Glomerular visceral epithelial cell (primary cell): Measurements from ENCODE around the gene CD200R1L.

ENCODE experiments used
- DNase-seq: peaks from one replicate; pipeline ENCODE4 v3.0.0-alpha.2; 2016; ENCODE audit errors: extremely low spot score

CD200R1L gene

GRCh38 chr3:112767777-112768176 lies 78.9 kb downstream of the CD200R1L start:
- DNase-seq, result no peak

- DNase-seq, result no peak
Observed at GRCh38 chr3:112767177-112767576, 79.5 kb downstream of the CD200R1L start.
